CD14-positive monocyte (primary cell): ENCODE measurements around the gene GADD45GIP1. TPM values are rescaled to one million over a fixed set of nuclear protein-coding genes. Genes with fewer than 3 reads are reported as not detected.

Experiments used
- DNase-seq, 3 donors: peaks; one replicate each; pipeline ENCODE4 v3.0.0-alpha.2; 2011 to 2022
- H2AFZ ChIP-seq: 2 replicates; pipeline ENCODE4 v1.6.0; 2012; ENCODE audit warnings: mild to moderate bottlenecking, low read depth, low read length, inconsistent platforms; ENCODE audit not compliant: insufficient read depth, poor library complexity, severe bottlenecking
- H3K27ac ChIP-seq, 2 donors: 1 replicate in 1 of 2; 2 replicates in 1 of 2; pipeline ENCODE4 v1.5.1; 2012 to 2013; ENCODE audit warnings: low read length in 2 of 2, control low read depth in 1 of 2, inconsistent platforms in 1 of 2, low read depth in 1 of 2, mild to moderate bottlenecking in 1 of 2
- H3K27me3 ChIP-seq, 2 donors: one replicate each; pipeline versions ENCODE4 v1.6.0 to v1.6.1; 2011 to 2013; ENCODE audit warnings: low read length in 2 of 2; ENCODE audit not compliant: control insufficient read depth in 2 of 2, insufficient read depth in 2 of 2
- H3K36me3 ChIP-seq, 2 donors: replicated peaks in 1 of 2; 1 replicate in 1 of 2; 2 replicates in 1 of 2; pipeline versions ENCODE4 v1.5.1 to v1.6.1; 2012 to 2013; ENCODE audit warnings: low read length in 2 of 2, control low read depth in 1 of 2, inconsistent platforms in 1 of 2, mild to moderate bottlenecking in 1 of 2; ENCODE audit not compliant: insufficient read depth in 2 of 2, control insufficient read depth in 1 of 2
- H3K4me1 ChIP-seq, 2 donors: 1 replicate in 1 of 2; 2 replicates in 1 of 2; pipeline versions ENCODE4 v1.5.1 to v1.6.1; 2012 to 2013; ENCODE audit warnings: low read length in 2 of 2, control low read depth in 1 of 2, inconsistent platforms in 1 of 2, mild to moderate bottlenecking in 1 of 2, moderate library complexity in 1 of 2; ENCODE audit not compliant: insufficient read depth in 2 of 2, control insufficient read depth in 1 of 2
- H3K4me2 ChIP-seq: replicated peaks from 2 replicates; pipeline ENCODE3; 2012; ENCODE audit warnings: low read length, moderate library complexity, mild to moderate bottlenecking; ENCODE audit not compliant: poor library complexity, severe bottlenecking; ENCODE audit errors: extremely low read depth
- H3K4me3 ChIP-seq, 3 experiments: fragments of 200-600 bp in 1 of 3; sonication (generic) in 1 of 3; replicated peaks in 1 of 3; 1 replicate in 2 of 3; 2 replicates in 1 of 3; pipeline ENCODE4 v1.5.1; 2011 to 2013; ENCODE audit warnings: low read length in 3 of 3, mild to moderate bottlenecking in 3 of 3, control low read depth in 2 of 3, low read depth in 2 of 3, inconsistent platforms in 1 of 3, moderate library complexity in 1 of 3
- H3K79me2 ChIP-seq: 2 replicates; pipeline ENCODE4 v1.6.0; 2012; ENCODE audit warnings: mild to moderate bottlenecking, control low read depth, inconsistent platforms, low read length, moderate library complexity; ENCODE audit not compliant: insufficient read depth
- H3K9ac ChIP-seq: 2 replicates; pipeline ENCODE4 v1.6.0; 2017; ENCODE audit warnings: low read length, mild to moderate bottlenecking; ENCODE audit not compliant: insufficient read depth, poor library complexity, severe bottlenecking
- H3K9me3 ChIP-seq, 2 donors: replicated peaks in 1 of 2; 1 replicate in 1 of 2; 2 replicates in 1 of 2; pipeline versions ENCODE4 v1.5.1 to v1.6.1; 2012 to 2013; ENCODE audit warnings: low read length in 2 of 2, control low read depth in 1 of 2; ENCODE audit not compliant: control insufficient read depth in 1 of 2, insufficient read depth in 1 of 2
- H4K20me1 ChIP-seq: 2 replicates; pipeline ENCODE4 v1.6.0; 2012; ENCODE audit warnings: mild to moderate bottlenecking, low read length, control low read depth, moderate library complexity; ENCODE audit not compliant: insufficient read depth
- H3K27ac Mint-ChIP-seq, 7 donors: one replicate each; pipeline ENCODE4 v1.8.0; 2020; ENCODE audit warnings: mild to moderate bottlenecking in 7 of 7, mixed read lengths in 7 of 7, moderate library complexity in 6 of 7, inconsistent platforms in 2 of 7
- H3K27me3 Mint-ChIP-seq, 3 donors: one replicate each; pipeline ENCODE4 v1.8.0; 2021 to 2022; ENCODE audit warnings: low read depth in 3 of 3, mild to moderate bottlenecking in 3 of 3, mixed read lengths in 3 of 3, moderate library complexity in 3 of 3, inconsistent platforms in 1 of 3
- H3K36me3 Mint-ChIP-seq, 2 donors: one replicate each; pipeline ENCODE4 v1.8.0; 2020; ENCODE audit warnings: mixed read lengths in 2 of 2, inconsistent platforms in 1 of 2, mild to moderate bottlenecking in 1 of 2
- H3K4me1 Mint-ChIP-seq: one replicate; pipeline ENCODE4 v1.8.0; 2020; ENCODE audit warnings: mild to moderate bottlenecking, mixed read lengths
- H3K4me3 Mint-ChIP-seq, 2 donors: one replicate each; pipeline ENCODE4 v1.8.0; 2020; ENCODE audit warnings: mild to moderate bottlenecking in 2 of 2, mixed read lengths in 2 of 2, moderate library complexity in 1 of 2
- H3K9me3 Mint-ChIP-seq, 7 donors: one replicate each; pipeline ENCODE4 v1.8.0; 2020 to 2022; ENCODE audit warnings: mixed read lengths in 7 of 7, mild to moderate bottlenecking in 6 of 7, moderate library complexity in 6 of 7, inconsistent platforms in 2 of 7
- WGBS: methylation state at CpG from one replicate; pipeline ENCODE4 v1.1.5; 2013; ENCODE audit warnings: missing lambda C conversion rate; ENCODE audit not compliant: insufficient coverage; 5-methylcytosine and 5-hydroxymethylcytosine counted together
- intact Hi-C, 2 donors: fragments of 100-400 bp; cut with micrococcal nuclease; formaldehyde crosslinking; loops; one replicate each; pipeline versions ENCODE4 v1.15.0 to v1.15.1; 2023
- polyA plus RNA-seq, 3 donors: library from polyadenylated mRNA; depleted of rRNA in 1 of 3; unstranded in 2 of 3; stranded (reverse) in 1 of 3; fragments of 300-500 nt in 2 of 3; fragments of >200 nt in 1 of 3; fragmentation: Illumina TruSeq in 2 of 3; gene quantifications; 1 replicate in 2 of 3; 2 replicates in 1 of 3; pipeline ENCODE4 v1.2.3, GENCODE V29; 2012 to 2021
- TF ChIP-seq, protein P1 (sequence below): fragments of 200-600 bp; IDR thresholded peaks from one replicate; pipeline ENCODE4 v1.8.0; 2022; ENCODE audit warnings: antibody characterized with exemption, mild to moderate bottlenecking

GADD45GIP1 gene
- polyA plus RNA-seq, 3 donors: 8.3 to 42.4 (median 31.6) TPM

DNA sequence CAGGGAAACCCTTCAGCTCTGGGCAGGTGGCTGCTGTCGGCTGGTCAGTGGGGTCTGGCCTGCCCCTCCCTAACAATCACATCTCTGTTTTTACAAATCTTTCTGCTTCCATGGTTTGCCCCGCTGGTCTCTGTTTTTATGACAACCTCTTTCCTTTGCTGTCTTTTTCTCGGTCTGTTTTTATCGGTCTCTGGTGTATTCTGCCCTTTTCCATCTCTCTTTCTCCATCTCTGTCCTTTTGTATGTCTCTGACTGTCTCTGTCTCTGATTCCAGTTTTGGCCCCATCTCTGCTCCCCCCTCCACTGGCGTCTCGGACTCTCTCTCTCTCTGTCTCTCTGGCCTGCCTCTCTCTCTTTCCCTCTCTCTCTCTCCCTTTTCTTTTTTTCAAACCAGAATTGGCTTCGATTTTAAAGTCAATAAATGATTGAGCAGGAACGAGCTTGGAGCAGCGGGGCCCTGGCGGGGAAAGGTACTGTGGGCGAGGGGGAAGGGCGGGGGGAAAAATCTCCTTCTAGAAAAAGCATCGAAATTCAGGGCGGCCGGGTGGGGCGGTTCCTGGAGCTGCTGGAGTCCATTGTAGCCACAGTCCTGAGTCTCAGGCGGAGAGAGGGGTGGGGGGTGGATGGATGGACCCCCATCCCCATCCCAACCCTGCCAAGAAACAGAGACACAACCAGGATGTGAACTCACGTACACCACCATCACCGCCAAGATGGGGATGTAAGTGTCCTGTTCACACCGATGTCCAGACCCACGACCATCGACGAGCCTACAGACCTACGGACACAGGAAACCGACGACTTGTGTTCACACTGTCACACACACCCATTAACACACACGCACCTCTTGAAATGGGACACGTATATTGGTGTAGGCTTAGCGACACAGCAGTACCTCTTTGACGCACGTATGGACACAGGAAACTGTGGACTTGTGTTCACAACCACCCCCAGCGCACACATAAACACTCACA, 41.2 kb upstream of the GADD45GIP1 start:
- Histone ChIP-seq H3K4me3 (no peak overlapping the region), H3K27me3 (peaks cover 0 to 28% of the 10 kb centered on the region in 2 donors), H3K4me2 (no peak overlapping the region), H2AFZ (no peak overlapping the region), H3K27ac (no peak overlapping the region), H3K9me3 (no peaks in the 10 kb centered on the region), H3K9ac (no peak overlapping the region), H4K20me1 (peaks cover 10% of the 10 kb centered on the region), H3K79me2 (no peaks in the 10 kb centered on the region), H3K36me3 (no peaks in the 10 kb centered on the region), H3K4me1 (peaks cover 13 to 17% of the 10 kb centered on the region in 2 donors)
- H3K27me3 Mint-ChIP-seq: peaks cover 27 to 40% (median 36%) of the 10 kb centered on the region in 3 donors
- intact Hi-C loops: no loop called here
- TF ChIP-seq, protein P1, sequence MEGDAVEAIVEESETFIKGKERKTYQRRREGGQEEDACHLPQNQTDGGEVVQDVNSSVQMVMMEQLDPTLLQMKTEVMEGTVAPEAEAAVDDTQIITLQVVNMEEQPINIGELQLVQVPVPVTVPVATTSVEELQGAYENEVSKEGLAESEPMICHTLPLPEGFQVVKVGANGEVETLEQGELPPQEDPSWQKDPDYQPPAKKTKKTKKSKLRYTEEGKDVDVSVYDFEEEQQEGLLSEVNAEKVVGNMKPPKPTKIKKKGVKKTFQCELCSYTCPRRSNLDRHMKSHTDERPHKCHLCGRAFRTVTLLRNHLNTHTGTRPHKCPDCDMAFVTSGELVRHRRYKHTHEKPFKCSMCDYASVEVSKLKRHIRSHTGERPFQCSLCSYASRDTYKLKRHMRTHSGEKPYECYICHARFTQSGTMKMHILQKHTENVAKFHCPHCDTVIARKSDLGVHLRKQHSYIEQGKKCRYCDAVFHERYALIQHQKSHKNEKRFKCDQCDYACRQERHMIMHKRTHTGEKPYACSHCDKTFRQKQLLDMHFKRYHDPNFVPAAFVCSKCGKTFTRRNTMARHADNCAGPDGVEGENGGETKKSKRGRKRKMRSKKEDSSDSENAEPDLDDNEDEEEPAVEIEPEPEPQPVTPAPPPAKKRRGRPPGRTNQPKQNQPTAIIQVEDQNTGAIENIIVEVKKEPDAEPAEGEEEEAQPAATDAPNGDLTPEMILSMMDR: no peak
- DNase-seq: no peak
- peaks cover 0 to 20% of the 10 kb centered on the region in 2 donors for H3K36me3 Mint-ChIP-seq
- 97% methylated on average over 19 of the region's 32 CpGs for WGBS
- H3K4me3 Mint-ChIP-seq: no peak overlapping the region
- peaks cover 11% of the 10 kb centered on the region for H3K4me1 Mint-ChIP-seq
- H3K27ac Mint-ChIP-seq: peak overlapping the region in 1 of 7 donors; percentile 0
- peaks cover 0 to 6% (median 2%) of the 10 kb centered on the region in 7 donors for H3K9me3 Mint-ChIP-seq

DNA sequence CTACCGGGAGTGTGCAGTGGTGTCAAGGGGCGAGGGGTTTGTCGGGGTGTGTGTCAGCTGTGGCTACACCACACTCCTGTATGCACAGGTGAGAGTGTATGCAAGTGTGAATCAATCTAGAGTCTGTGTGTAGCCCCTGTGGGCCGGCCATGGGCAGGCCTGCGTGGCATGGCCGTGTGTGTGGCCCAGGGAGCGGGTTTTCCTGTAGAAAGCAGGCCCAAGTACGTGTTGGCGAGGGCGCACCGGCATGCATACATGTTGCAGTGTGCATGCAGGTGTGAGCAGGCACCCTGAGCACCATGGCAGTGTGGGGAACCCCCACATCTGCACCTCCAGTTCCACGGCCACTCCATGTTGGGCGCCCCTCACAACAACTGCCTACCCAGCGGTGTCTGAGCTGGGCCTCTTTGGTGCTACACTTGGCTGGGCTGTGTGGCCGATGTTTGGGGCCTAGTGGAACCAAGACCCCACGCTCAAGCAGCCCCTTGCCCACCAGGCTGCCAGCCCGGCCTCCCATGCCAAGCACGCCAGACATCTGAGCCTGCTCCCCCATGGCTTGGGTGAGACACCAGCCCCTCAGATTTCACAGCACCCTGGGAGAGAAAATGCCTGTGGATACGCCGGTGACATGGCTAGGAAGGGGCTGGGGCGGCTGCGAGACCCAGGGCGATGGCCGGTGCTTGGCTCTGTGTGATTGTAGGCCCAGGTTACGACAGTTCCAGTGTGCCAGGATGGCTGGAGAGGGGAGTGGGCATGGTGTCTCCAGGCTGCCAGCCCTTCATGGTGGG, 40.4 kb upstream of the GADD45GIP1 start:
- H3K9me3 ChIP-seq: no peaks in the 10 kb centered on the region
- H4K20me1 ChIP-seq: peaks cover 10% of the 10 kb centered on the region
- no peak for DNase-seq
- 97% methylated on average over 22 of the region's 25 CpGs for WGBS
- H3K9me3 Mint-ChIP-seq: peaks cover 0 to 6% (median 2%) of the 10 kb centered on the region in 7 donors
- H3K27me3 Mint-ChIP-seq: peaks cover 28 to 42% (median 40%) of the 10 kb centered on the region in 3 donors
- H3K4me3 ChIP-seq: peak overlapping the region in 1 of 3 experiments; percentile 75
- peaks cover 13 to 17% of the 10 kb centered on the region in 2 donors for H3K4me1 ChIP-seq
- peaks cover 0 to 20% of the 10 kb centered on the region in 2 donors for H3K36me3 Mint-ChIP-seq
- peak overlapping the region; percentile 67 to 73 for H3K4me3 Mint-ChIP-seq
- no peaks in the 10 kb centered on the region for H3K79me2 ChIP-seq
- intact Hi-C loops: no loop called here
- H3K27ac ChIP-seq: no peak overlapping the region
- peaks cover 0 to 28% of the 10 kb centered on the region in 2 donors for H3K27me3 ChIP-seq
- no peak overlapping the region for H3K27ac Mint-ChIP-seq
- TF ChIP-seq, protein P1: no peak
- H2AFZ ChIP-seq: no peak overlapping the region
- H3K4me1 Mint-ChIP-seq: peaks cover 11% of the 10 kb centered on the region
- H3K9ac ChIP-seq: no peak overlapping the region
- no peaks in the 10 kb centered on the region for H3K36me3 ChIP-seq
- H3K4me2 ChIP-seq: no peak overlapping the region
